HepG2 (cell line): Measurements from ENCODE around the gene ITGA6. TPM values are rescaled to one million over a fixed set of nuclear protein-coding genes. Genes with fewer than 3 reads are reported as not detected.

Source experiments
- ATF2 ChIP-seq: sonication (generic); formaldehyde crosslinking; IDR thresholded peaks from 2 replicates; pipeline ENCODE4 v1.4.0; 2020; ENCODE audit warnings: missing genetic modification reagents
- E2F2 ChIP-seq: sonication (generic); formaldehyde crosslinking; IDR thresholded peaks from 2 replicates; pipeline ENCODE4 v1.4.0; 2020; ENCODE audit warnings: missing genetic modification reagents, borderline replicate concordance
- HINFP ChIP-seq: sonication (generic); formaldehyde crosslinking; IDR thresholded peaks from 2 replicates; pipeline ENCODE4 v1.4.0; 2020; ENCODE audit warnings: low read depth, mild to moderate bottlenecking, missing genetic modification reagents
- IKZF5 ChIP-seq: IDR thresholded peaks from 2 replicates; pipeline ENCODE4 v1.6.1; 2018; ENCODE audit warnings: missing genetic modification reagents, mild to moderate bottlenecking, missing compliant biosample characterization
- MXD4 ChIP-seq: IDR thresholded peaks from 2 replicates; pipeline ENCODE4 v1.6.1; 2016; ENCODE audit warnings: mild to moderate bottlenecking, missing biosample characterization, missing genetic modification reagents
- ONECUT2 ChIP-seq: sonication (generic); formaldehyde crosslinking; IDR thresholded peaks from 2 replicates; pipeline ENCODE4 v1.4.0; 2020; ENCODE audit warnings: missing genetic modification reagents
- PHF8 ChIP-seq: sonication (generic); formaldehyde crosslinking; IDR thresholded peaks from 2 replicates; pipeline ENCODE4 v1.5.0; 2020; ENCODE audit warnings: missing genetic modification reagents
- RAD21 ChIP-seq: fragments of 450-650 bp; formaldehyde crosslinking; IDR thresholded peaks from 2 replicates; pipeline ENCODE4 v1.5.0; 2020; ENCODE audit warnings: mild to moderate bottlenecking
- RBAK ChIP-seq: sonication (generic); formaldehyde crosslinking; IDR thresholded peaks from 2 replicates; pipeline ENCODE4 v1.5.1; 2020; ENCODE audit warnings: mild to moderate bottlenecking, missing genetic modification reagents
- RORA ChIP-seq: sonication (generic); formaldehyde crosslinking; IDR thresholded peaks from 2 replicates; pipeline ENCODE4 v1.5.0; 2020; ENCODE audit warnings: mild to moderate bottlenecking, missing genetic modification reagents, moderate library complexity
- YEATS2 ChIP-seq: sonication (generic); formaldehyde crosslinking; IDR thresholded peaks from 2 replicates; pipeline ENCODE4 v1.4.0; 2020; ENCODE audit warnings: missing genetic modification reagents, borderline replicate concordance
- ZBTB20 ChIP-seq: sonication (generic); formaldehyde crosslinking; IDR thresholded peaks from 2 replicates; pipeline ENCODE4 v1.8.1; 2023; ENCODE audit warnings: missing genetic modification reagents, low read depth, mild to moderate bottlenecking, borderline replicate concordance
- ZFP36L1 ChIP-seq: sonication (generic); formaldehyde crosslinking; IDR thresholded peaks from 2 replicates; pipeline ENCODE4 v1.8.0; 2022; ENCODE audit warnings: mild to moderate bottlenecking, missing genetic modification reagents, moderate library complexity
- ZKSCAN5 ChIP-seq: sonication (generic); formaldehyde crosslinking; IDR thresholded peaks from 2 replicates; pipeline ENCODE4 v1.5.1; 2020; ENCODE audit warnings: mild to moderate bottlenecking, missing genetic modification reagents
- ZNF143 ChIP-seq: sonication (generic); formaldehyde crosslinking; IDR thresholded peaks from 2 replicates; pipeline ENCODE4 v1.4.0; 2020; ENCODE audit warnings: missing genetic modification reagents
- ZNF160 ChIP-seq: sonication (generic); formaldehyde crosslinking; IDR thresholded peaks from 2 replicates; pipeline ENCODE4 v1.8.0; 2022; ENCODE audit warnings: mild to moderate bottlenecking, inconsistent platforms, missing genetic modification reagents
- ZNF552 ChIP-seq: sonication (generic); formaldehyde crosslinking; IDR thresholded peaks from 2 replicates; pipeline ENCODE4 v1.9.0; 2022; ENCODE audit warnings: missing genetic modification reagents, mild to moderate bottlenecking, borderline replicate concordance
- ZNF597 ChIP-seq: sonication (generic); formaldehyde crosslinking; IDR thresholded peaks from 2 replicates; pipeline ENCODE4 v1.5.0; 2020; ENCODE audit warnings: missing genetic modification reagents
- ZNF678 ChIP-seq: sonication (generic); formaldehyde crosslinking; IDR thresholded peaks from 2 replicates; pipeline ENCODE4 v1.4.0; 2020; ENCODE audit warnings: mild to moderate bottlenecking, missing genetic modification reagents
- ZNF773 ChIP-seq: sonication (generic); formaldehyde crosslinking; IDR thresholded peaks from 2 replicates; pipeline ENCODE4 v1.4.0; 2020; ENCODE audit warnings: missing genetic modification reagents, borderline replicate concordance
- ZNF784 ChIP-seq: sonication (generic); formaldehyde crosslinking; IDR thresholded peaks from 2 replicates; pipeline ENCODE4 v1.5.1; 2020; ENCODE audit warnings: missing genetic modification reagents, mild to moderate bottlenecking, borderline replicate concordance
- ZNF792 ChIP-seq: IDR thresholded peaks from 2 replicates; pipeline ENCODE4 v1.6.1; 2016
- polyA plus RNA-seq, 8 experiments: library from polyadenylated mRNA; depleted of rRNA in 3 of 8; stranded (reverse) in 7 of 8; unstranded in 1 of 8; fragments of >200 nt; fragmentation: Illumina TruSeq in 4 of 8; extraction: Trizol in 4 of 8; gene quantifications; 2 replicates each; pipeline versions ENCODE4 v1.2.1 to v1.2.3, GENCODE V29; 2011 to 2016; ENCODE audit warnings: low read depth in 4 of 8, missing spikeins in 1 of 8, mixed read lengths in 1 of 8; ENCODE audit not compliant: insufficient read depth in 1 of 8
- total RNA-seq, 5 experiments: library from RNA; depleted of rRNA; stranded (reverse); fragments of >200 nt; fragmentation: Illumina TruSeq; extraction: Trizol; gene quantifications; 2 replicates each; pipeline ENCODE4 v1.2.3, GENCODE V29; 2016; ENCODE audit warnings: low read depth in 1 of 5

Gene ITGA6
- total and polyA plus RNA-seq, 2 of the 13 experiments (the other 11 are each of a cell fraction or from before 2014, with no cell fraction given): 24.0 to 92.5 TPM

- no peak for TF ChIP-seq ZNF773
- no peak for TF ChIP-seq ZNF143 (CRISPR knock-in tag)
- TF ChIP-seq ZKSCAN5 (CRISPR knock-in tag): no peak
- TF ChIP-seq ZNF784 (CRISPR knock-in tag): no peak; the same call in 1 of the 2 replicates
- TF ChIP-seq MXD4 (CRISPR knock-in tag): no peak
- 0 out of 2 replicates have a peak, but pooled peaks have one; percentile 52 for TF ChIP-seq ZNF160 (CRISPR knock-in tag)
- no peak for TF ChIP-seq ZNF552
- TF ChIP-seq ONECUT2: no peak
- peak; percentile 56; the same call in 1 of the 2 replicates for TF ChIP-seq RBAK (CRISPR knock-in tag)
- peak; percentile 50; the same call in 1 of the 2 replicates for TF ChIP-seq ZNF792 (CRISPR knock-in tag)
- TF ChIP-seq IKZF5 (CRISPR knock-in tag): peak; percentile 67
- no peak for TF ChIP-seq RORA (CRISPR knock-in tag)
- TF ChIP-seq ZBTB20 (CRISPR knock-in tag): no peak; the same call in 1 of the 2 replicates
- no peak for TF ChIP-seq HINFP (CRISPR knock-in tag)
- no peak for TF ChIP-seq E2F2 (CRISPR knock-in tag)
- TF ChIP-seq ZNF597: no peak
- 0 out of 2 replicates have a peak, but pooled peaks have one; percentile 38 for TF ChIP-seq ZNF678 (CRISPR knock-in tag)
- no peak for TF ChIP-seq PHF8
- no peak for TF ChIP-seq ZFP36L1
- no peak for TF ChIP-seq RAD21
- no peak for TF ChIP-seq ATF2
- TF ChIP-seq YEATS2: no peak
These were observed 53.2 kb downstream of the ITGA6 start (continued) for GRCh38 chr2:172480301-172481218.
